PFSK-1 (cell line): ENCODE measurements around the gene CREB3L2.

Experiments used
- FOXP2 ChIP-seq: optimal IDR thresholded peaks from 2 replicates; pipeline ENCODE3; 2011; ENCODE audit warnings: borderline replicate concordance, control low read depth, inconsistent platforms; ENCODE audit not compliant: insufficient read depth; ENCODE audit errors: extremely low read length, extremely low read depth
- POLR2AphosphoS5 ChIP-seq: IDR thresholded peaks from 2 replicates; pipeline ENCODE4 v1.6.1; 2012; ENCODE audit warnings: low read depth, mild to moderate bottlenecking, control low read depth, low read length, moderate library complexity
- REST ChIP-seq, 2 experiments: IDR thresholded peaks; 2 replicates each; pipeline versions ENCODE4 v1.6.1 to v1.8.0; 2011 to 2012; ENCODE audit warnings: low read depth in 2 of 2, low read length in 2 of 2, control low read depth in 1 of 2, inconsistent platforms in 1 of 2, mild to moderate bottlenecking in 1 of 2, moderate library complexity in 1 of 2; ENCODE audit not compliant: insufficient read depth in 1 of 2
- SIN3A ChIP-seq: IDR thresholded peaks from 2 replicates; pipeline ENCODE4 v1.6.1; 2012; ENCODE audit warnings: mild to moderate bottlenecking, low read length, moderate library complexity, borderline replicate concordance; ENCODE audit not compliant: insufficient read depth
- TAF1 ChIP-seq: IDR thresholded peaks from 2 replicates; pipeline ENCODE4 v1.6.1; 2012; ENCODE audit warnings: low read length, control low read depth, borderline replicate concordance; ENCODE audit not compliant: insufficient read depth

Gene CREB3L2

GRCh38 chr7:138004046-138004445 is 2.2 kb upstream of the CREB3L2 start:
- TF ChIP-seq SIN3A (no peak), REST (IDR thresholded peaks at IDR 0.05; ENCODE audit: insufficient read depth in 1 of 2, low read depth in 2 of 2, low read length in 2 of 2) (no peak), POLR2AphosphoS5 (no peak), TAF1 (no peak), FOXP2 (no peak)

- TF ChIP-seq SIN3A = no peak
- TF ChIP-seq POLR2AphosphoS5 = no peak
These were observed 923 bp upstream of the CREB3L2 start for GRCh38 chr7:138002828-138003189.

- TF ChIP-seq REST (IDR thresholded peaks at IDR 0.05; ENCODE audit: insufficient read depth in 1 of 2, low read depth in 2 of 2, low read length in 2 of 2) (no peak), SIN3A (0 out of 2 replicates have a peak, but pooled peaks have one; percentile 35)
These were observed 376 bp upstream of the CREB3L2 start for GRCh38 chr7:138002096-138002827.

GRCh38 chr7:138000081-138000701 is 1.7 kb downstream of the CREB3L2 start:
- TF ChIP-seq SIN3A (no peak), FOXP2 (no peak), TAF1 (no peak), POLR2AphosphoS5 (no peak), REST (IDR thresholded peaks at IDR 0.05; ENCODE audit: insufficient read depth in 1 of 2, low read depth in 2 of 2, low read length in 2 of 2) (no peak)

- TF ChIP-seq SIN3A = no peak
- TF ChIP-seq FOXP2 = no peak
- TF ChIP-seq TAF1 = no peak
- no peak for TF ChIP-seq REST (IDR thresholded peaks at IDR 0.05; ENCODE audit: insufficient read depth in 1 of 2, low read depth in 2 of 2, low read length in 2 of 2)
These were observed 2.3 kb downstream of the CREB3L2 start for GRCh38 chr7:137999496-138000080.
